Esophagus (tissue), 2 donors: ENCODE data around the gene HMGB4. TPM values are rescaled to one million over a fixed set of nuclear protein-coding genes. Genes with fewer than 3 reads are reported as not detected.

Experiments
- H3K27ac ChIP-seq, 2 donors: one replicate each; pipeline ENCODE4 v1.5.1; 2013; ENCODE audit warnings: low read depth in 2 of 2, mild to moderate bottlenecking in 2 of 2, inconsistent platforms in 1 of 2, low read length in 1 of 2, moderate library complexity in 1 of 2
- H3K27me3 ChIP-seq, 2 donors: one replicate each; pipeline ENCODE4 v1.6.1; 2013; ENCODE audit warnings: low read length in 2 of 2, control low read depth in 1 of 2, mild to moderate bottlenecking in 1 of 2; ENCODE audit not compliant: insufficient read depth in 2 of 2, control insufficient read depth in 1 of 2
- H3K36me3 ChIP-seq, 2 donors: one replicate each; pipeline ENCODE4 v1.6.1; 2013; ENCODE audit warnings: low read length in 1 of 2; ENCODE audit not compliant: control insufficient read depth in 2 of 2, insufficient read depth in 2 of 2
- H3K4me1 ChIP-seq, 2 donors: one replicate each; pipeline ENCODE4 v1.6.1; 2013; ENCODE audit warnings: low read length in 1 of 2; ENCODE audit not compliant: control insufficient read depth in 2 of 2, insufficient read depth in 2 of 2
- H3K4me3 ChIP-seq, 2 donors: one replicate each; pipeline ENCODE4 v1.5.1; 2013; ENCODE audit warnings: low read length in 2 of 2, mild to moderate bottlenecking in 2 of 2, low read depth in 1 of 2, moderate library complexity in 1 of 2
- H3K9me3 ChIP-seq, 2 donors: one replicate each; pipeline ENCODE4 v1.6.1; 2013; ENCODE audit warnings: mild to moderate bottlenecking in 2 of 2, low read depth in 1 of 2, low read length in 1 of 2, moderate library complexity in 1 of 2; ENCODE audit not compliant: control insufficient read depth in 2 of 2, insufficient read depth in 1 of 2
- WGBS, 2 donors: extraction: QIAGEN DNeasy Blood & Tissue Kit; methylation state at CpG; one replicate each; pipeline ENCODE4 v1.1.7; 2013; 5-methylcytosine and 5-hydroxymethylcytosine counted together
- polyA plus RNA-seq, 2 donors: library from polyadenylated mRNA; stranded (reverse); fragments of 200-250 nt; gene quantifications; one replicate each; pipeline ENCODE4 v1.2.3, GENCODE V29; 2013
- donor health status: healthy with polysubstance abuse.
- donor health status: Bipolar disorder and iron deficiency.

The HMGB4 gene
- polyA plus RNA-seq: not detected

- Histone ChIP-seq H3K4me1 (peaks cover 0 to 2% of the 10 kb centered on the region in 2 donors), H3K36me3 (no peaks in the 10 kb centered on the region), H3K27ac (no peak within 1 kb of the TSS), H3K4me3 (no peak within 1 kb of the TSS), H3K27me3 (no peaks in the 10 kb centered on the region), H3K9me3 (no peaks in the 10 kb centered on the region)
- WGBS, 2 donors: 83 to 84% methylated on average over 3 of the region's 3 CpGs
These were observed at the start of gene HMGB4 for GRCh38 chr1:33863779-33864178. TSS of gene HMGB4 (plus strand) at chr1:33864079. CDS start at chr1:33864192, 113 bp downstream.

- Histone ChIP-seq H3K4me1 (no peaks in the 10 kb centered on the region), H3K27me3 (no peaks in the 10 kb centered on the region), H3K4me3 (no peak overlapping the region), H3K27ac (no peak overlapping the region), H3K36me3 (no peaks in the 10 kb centered on the region), H3K9me3 (no peaks in the 10 kb centered on the region)
- WGBS, 2 donors: 91 to 93% methylated on average over 2 of the region's 2 CpGs
These were observed 49.7 kb upstream of the HMGB4 start for GRCh38 chr1:33814166-33814565.

- H3K4me1 ChIP-seq: no peaks in the 10 kb centered on the region
- no peak overlapping the region for H3K4me3 ChIP-seq
- H3K36me3 ChIP-seq: no peaks in the 10 kb centered on the region
- WGBS, 2 donors: 25 to 45% methylated on average over 4 of the region's 4 CpGs
- no peaks in the 10 kb centered on the region for H3K27me3 ChIP-seq
- no peak overlapping the region for H3K27ac ChIP-seq
- no peaks in the 10 kb centered on the region for H3K9me3 ChIP-seq
These were observed 48.8 kb upstream of the HMGB4 start for GRCh38 chr1:33815061-33815460.

GRCh38 chr1:33818071-33818470 is 45.8 kb upstream of the HMGB4 start:
- WGBS, 2 donors: 53 to 54% methylated on average over 3 of the region's 3 CpGs

GRCh38 chr1:33819290-33819912 is 44.5 kb upstream of the HMGB4 start:
- H3K27me3 ChIP-seq: no peaks in the 10 kb centered on the region
- no peaks in the 10 kb centered on the region for H3K36me3 ChIP-seq
- H3K27ac ChIP-seq: no peak overlapping the region
- WGBS, 2 donors: 82 to 89% methylated on average over 10 of the region's 10 CpGs
- no peaks in the 10 kb centered on the region for H3K9me3 ChIP-seq
- H3K4me3 ChIP-seq: no peak overlapping the region
- no peaks in the 10 kb centered on the region for H3K4me1 ChIP-seq

More at GRCh38 chr1:33818071-33818470, 45.8 kb upstream of the HMGB4 start:
- Histone ChIP-seq H3K27me3 (no peaks in the 10 kb centered on the region), H3K27ac (no peak overlapping the region), H3K4me1 (no peaks in the 10 kb centered on the region), H3K36me3 (no peaks in the 10 kb centered on the region), H3K4me3 (no peak overlapping the region), H3K9me3 (no peaks in the 10 kb centered on the region)

GRCh38 chr1:33819913-33820311 is 44.0 kb upstream of the HMGB4 start:
- Histone ChIP-seq H3K27ac (no peak overlapping the region), H3K9me3 (no peaks in the 10 kb centered on the region), H3K27me3 (no peaks in the 10 kb centered on the region), H3K36me3 (no peaks in the 10 kb centered on the region), H3K4me3 (no peak overlapping the region), H3K4me1 (no peaks in the 10 kb centered on the region)
- WGBS, 2 donors: 71 to 84% methylated on average over 7 of the region's 7 CpGs

- H3K4me1 ChIP-seq: no peaks in the 10 kb centered on the region
- WGBS, 2 donors: 69 to 81% methylated on average over 5 of the region's 5 CpGs
- no peaks in the 10 kb centered on the region for H3K36me3 ChIP-seq
- H3K9me3 ChIP-seq: no peaks in the 10 kb centered on the region
- no peak overlapping the region for H3K27ac ChIP-seq
- no peaks in the 10 kb centered on the region for H3K27me3 ChIP-seq
- no peak overlapping the region for H3K4me3 ChIP-seq
These were observed 43.1 kb upstream of the HMGB4 start for GRCh38 chr1:33820804-33821203.

GRCh38 chr1:33821291-33821690 is 42.6 kb upstream of the HMGB4 start:
- Histone ChIP-seq H3K27me3 (no peaks in the 10 kb centered on the region), H3K4me3 (no peak overlapping the region), H3K36me3 (no peaks in the 10 kb centered on the region), H3K4me1 (no peaks in the 10 kb centered on the region), H3K27ac (no peak overlapping the region), H3K9me3 (no peaks in the 10 kb centered on the region)
- WGBS, 2 donors: 89 to 91% methylated on average over 6 of the region's 6 CpGs

GRCh38 chr1:33822396-33822795 is 41.5 kb upstream of the HMGB4 start:
- Histone ChIP-seq H3K4me1 (no peaks in the 10 kb centered on the region), H3K4me3 (no peak overlapping the region), H3K27me3 (no peaks in the 10 kb centered on the region), H3K9me3 (no peaks in the 10 kb centered on the region), H3K27ac (no peak overlapping the region), H3K36me3 (no peaks in the 10 kb centered on the region)
- WGBS, 2 donors: 58 to 69% methylated on average over 6 of the region's 6 CpGs

- H3K4me1 ChIP-seq: no peaks in the 10 kb centered on the region
- no peak overlapping the region for H3K27ac ChIP-seq
- no peaks in the 10 kb centered on the region for H3K36me3 ChIP-seq
- no peaks in the 10 kb centered on the region for H3K9me3 ChIP-seq
- no peaks in the 10 kb centered on the region for H3K27me3 ChIP-seq
- WGBS, 2 donors: 96 to 97% methylated on average over 2 of the region's 2 CpGs
- no peak overlapping the region for H3K4me3 ChIP-seq
These were observed 40.5 kb upstream of the HMGB4 start for GRCh38 chr1:33823401-33823800.
